T-helper 22 cell (primary cell): ENCODE measurements around the gene FBXL19.

ENCODE experiments used
- DNase-seq: peaks from one replicate; pipeline ENCODE4 v3.0.0-alpha.2; 2020; ENCODE audit warnings: low read depth

Gene FBXL19

DNA sequence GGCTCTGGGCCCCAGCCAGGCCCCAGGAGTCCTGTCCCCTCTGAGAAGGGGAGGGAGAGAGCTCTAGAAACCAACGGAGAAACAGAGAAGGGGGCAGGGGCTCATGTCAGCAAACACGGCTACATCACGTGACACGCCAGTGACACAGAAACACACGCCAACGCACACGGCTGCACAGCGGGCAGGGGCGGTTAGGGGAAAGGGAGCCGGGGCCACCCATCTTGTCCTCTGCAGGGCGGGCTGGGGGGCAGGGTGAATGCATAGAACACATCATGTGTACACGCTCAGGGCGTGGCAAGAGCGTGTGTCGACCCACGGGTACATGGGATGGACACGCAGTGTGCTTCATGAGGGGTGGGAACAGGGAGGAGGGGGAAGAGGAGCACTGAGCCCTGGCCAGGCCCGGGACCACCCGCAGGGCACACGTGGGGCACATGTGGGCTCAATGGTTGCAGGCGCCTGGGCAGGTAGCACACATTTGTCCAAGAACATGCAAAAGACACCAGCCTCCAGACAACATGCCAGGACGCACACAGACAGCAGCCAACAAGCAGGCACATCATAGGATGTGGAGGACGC, 66.2 kb downstream of the FBXL19 start:
- DNase-seq: no peak

GRCh38 chr16:30990105-30990504, 66.7 kb downstream of the FBXL19 start:
- DNase-seq: no peak

DNA sequence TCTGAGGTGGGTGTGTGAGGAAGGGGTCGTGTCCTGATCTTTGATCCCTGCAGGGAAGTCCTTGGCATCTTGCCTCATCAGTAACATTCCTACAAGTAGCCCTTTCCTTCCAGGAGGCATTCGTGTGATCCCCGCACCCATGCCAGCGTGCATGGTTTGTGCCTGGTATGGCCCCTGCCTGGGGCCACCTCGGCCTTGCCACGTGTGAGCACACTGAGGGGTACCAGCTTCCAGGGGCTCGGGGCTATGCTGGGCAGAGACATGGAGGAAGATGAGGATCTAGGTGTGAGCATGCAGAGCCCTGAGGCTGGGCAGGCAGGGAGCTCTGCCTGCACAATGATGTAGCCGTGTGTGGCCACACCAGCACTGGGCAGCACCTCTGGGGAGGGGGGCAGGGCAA, 67.7 kb downstream of the FBXL19 start:
- no peak for DNase-seq

- DNase-seq: no peak
Measured at GRCh38 chr16:30992276-30992780, 69.0 kb downstream of the FBXL19 start.

- no peak for DNase-seq
Measured at GRCh38 chr16:30992931-30993816, 69.8 kb downstream of the FBXL19 start.

GRCh38 chr16:30995927-30996323, 72.6 kb downstream of the FBXL19 start:
- DNase-seq: no peak

DNA sequence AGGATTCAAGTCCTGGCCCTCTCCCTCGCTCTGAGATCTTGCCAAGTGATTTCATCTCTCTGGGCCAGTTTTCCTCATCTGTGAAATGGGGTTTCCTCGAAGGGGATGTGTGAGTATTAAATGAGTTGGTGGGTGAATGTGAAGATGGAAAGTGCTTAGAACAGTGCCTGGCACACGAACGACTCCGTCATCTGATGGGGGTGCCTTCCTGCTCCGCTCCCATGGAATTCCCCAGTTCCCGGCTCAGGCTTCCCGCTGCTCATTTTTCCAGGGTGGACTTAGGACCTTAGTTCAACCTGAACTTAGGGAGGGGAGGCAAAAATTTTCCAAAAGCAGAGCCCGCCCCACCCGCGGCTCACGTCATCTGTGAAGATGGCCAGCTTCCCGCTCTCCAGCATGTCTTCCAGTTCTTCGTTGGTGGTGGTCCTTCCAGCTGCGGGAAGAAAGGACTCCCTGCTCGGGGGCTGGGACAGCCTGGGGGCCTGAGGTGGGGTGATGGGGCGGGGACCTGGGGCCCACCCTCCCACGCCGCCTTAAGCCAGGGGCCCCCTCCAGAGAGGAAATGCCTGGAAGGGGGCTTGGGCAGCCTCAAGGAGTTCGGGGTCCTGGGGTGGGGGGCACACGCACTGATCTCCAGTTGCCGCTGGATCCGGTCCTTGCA, 73.1 kb downstream of the FBXL19 start:
- DNase-seq: no peak

DNA sequence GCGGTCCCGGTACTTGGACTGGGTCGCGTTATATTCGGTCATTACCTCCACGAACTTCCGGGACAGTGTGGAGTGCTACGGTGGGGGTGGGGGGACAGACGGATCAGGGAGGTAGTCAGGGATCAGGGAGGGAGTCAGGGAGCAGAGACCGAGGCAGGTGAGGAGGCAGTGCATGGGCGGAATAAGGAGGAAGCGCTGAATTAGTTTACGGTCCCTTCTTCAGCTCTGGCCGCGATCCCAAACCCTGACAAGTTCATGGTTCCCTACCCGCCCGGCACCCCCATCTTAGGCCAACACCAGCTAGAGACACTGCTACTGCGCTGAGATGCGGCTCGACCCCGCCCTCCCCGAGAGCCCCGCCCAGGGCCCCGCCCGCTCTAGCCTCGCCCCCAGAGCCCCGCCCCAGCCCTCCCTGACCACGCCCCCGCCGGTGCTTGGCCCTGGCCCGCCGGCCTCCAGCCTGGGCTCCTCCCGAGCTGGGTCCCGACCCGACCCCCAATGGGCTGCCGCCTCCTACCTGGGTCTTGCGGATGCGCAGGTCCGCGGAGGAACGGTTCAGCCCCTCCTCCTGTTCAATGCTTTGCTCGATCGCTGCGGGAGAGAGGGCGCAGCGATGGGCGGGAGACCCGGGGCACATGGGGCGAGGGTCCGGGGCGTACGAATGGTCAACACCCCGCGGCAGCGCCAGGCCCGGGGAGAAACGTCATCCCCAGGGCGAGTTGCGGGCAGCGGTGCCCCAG, 73.8 kb downstream of the FBXL19 start:
- peak; percentile 70 for DNase-seq

DNA sequence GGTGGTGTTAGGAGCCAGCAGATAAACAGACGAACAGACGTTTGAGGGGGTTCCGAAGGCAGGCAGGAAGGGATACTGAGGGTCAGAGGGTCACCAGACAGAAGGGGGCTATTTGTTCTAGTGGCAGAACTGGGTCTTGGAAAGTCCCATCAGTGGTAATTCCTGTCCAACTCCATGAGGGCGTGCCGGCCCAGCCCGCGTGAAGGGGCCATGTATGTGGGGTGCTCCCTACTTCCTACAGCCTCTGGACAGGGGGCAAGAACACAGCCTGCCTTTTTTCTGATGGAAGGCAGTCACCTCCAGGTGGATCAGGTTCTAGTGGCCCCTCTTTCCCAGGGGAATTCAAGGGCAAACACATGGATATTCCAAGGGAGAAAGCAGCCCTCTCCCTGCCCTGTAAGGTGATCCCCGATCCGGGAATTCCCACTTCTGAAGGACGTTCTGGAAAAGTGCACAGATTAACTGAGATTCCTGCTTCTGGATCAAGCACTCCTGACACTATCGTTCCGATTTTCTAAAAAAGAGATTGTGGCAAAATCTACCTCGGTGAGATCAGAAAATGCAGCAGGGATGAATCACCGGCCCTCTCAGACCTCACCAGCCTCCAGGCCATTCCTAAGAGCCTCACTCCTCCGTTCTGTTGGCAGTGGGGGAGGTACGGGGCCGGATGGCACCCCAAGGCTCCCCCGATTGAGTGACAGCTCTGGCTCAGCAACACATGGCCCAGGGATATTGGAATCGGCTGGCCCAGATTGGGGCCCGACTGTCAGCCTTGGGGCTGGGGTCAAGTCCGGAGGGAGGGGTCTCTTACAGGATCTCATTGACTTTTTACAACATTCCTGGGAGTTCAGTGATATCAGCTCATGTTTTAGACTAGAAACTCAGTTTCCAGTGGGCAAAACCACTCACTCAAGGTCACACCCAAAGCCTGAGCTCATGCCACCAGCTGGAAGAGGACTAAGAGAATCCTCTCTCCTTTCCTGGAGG, 74.6 kb downstream of the FBXL19 start:
- DNase-seq: no peak
